K562 treated with DMSO at 1 percent for 48 hours (cell line): ENCODE data around the gene USP17L10. TPM values are rescaled to one million over a fixed set of nuclear protein-coding genes. Genes with fewer than 3 reads are reported as not detected.

Experiments
- total RNA-seq: library from RNA; unstranded; fragments of 300-600 nt; gene quantifications from 2 replicates; pipeline ENCODE4 v1.2.3, GENCODE V29; 2022; ENCODE audit warnings: low replicate concordance; ENCODE audit errors: extremely low read depth

USP17L10 gene, protein sequence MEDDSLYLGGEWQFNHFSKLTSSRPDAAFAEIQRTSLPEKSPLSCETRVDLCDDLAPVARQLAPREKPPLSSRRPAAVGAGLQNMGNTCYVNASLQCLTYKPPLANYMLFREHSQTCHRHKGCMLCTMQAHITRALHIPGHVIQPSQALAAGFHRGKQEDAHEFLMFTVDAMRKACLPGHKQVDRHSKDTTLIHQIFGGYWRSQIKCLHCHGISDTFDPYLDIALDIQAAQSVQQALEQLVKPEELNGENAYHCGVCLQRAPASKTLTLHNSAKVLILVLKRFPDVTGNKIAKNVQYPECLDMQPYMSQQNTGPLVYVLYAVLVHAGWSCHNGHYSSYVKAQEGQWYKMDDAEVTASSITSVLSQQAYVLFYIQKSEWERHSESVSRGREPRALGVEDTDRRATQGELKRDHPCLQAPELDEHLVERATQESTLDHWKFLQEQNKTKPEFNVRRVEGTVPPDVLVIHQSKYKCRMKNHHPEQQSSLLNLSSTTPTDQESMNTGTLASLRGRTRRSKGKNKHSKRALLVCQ
- total RNA-seq: not detected in 2 replicates

DNA sequence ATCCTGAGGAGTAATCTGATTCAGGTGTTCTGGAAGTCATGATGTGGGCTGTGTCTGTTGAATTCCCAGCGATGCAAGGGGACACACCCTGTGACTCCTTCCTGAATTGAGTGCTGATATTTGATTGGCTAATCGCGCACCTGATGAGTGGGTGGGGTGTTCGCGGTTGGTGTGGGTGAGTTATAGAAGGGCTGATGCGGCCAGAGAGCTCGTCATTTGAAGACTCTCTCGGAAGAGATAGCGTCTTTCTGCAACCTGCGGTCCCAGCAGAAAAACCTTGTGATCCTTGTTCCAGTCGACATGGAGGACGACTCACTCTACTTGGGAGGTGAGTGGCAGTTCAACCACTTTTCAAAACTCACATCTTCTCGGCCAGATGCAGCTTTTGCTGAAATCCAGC, at the start of gene USP17L10:
TSS of gene USP17L10 (plus strand) at position 301 of the 400 bp plus-strand sequence. CDS start at position 301, 0 bp downstream.

DNA sequence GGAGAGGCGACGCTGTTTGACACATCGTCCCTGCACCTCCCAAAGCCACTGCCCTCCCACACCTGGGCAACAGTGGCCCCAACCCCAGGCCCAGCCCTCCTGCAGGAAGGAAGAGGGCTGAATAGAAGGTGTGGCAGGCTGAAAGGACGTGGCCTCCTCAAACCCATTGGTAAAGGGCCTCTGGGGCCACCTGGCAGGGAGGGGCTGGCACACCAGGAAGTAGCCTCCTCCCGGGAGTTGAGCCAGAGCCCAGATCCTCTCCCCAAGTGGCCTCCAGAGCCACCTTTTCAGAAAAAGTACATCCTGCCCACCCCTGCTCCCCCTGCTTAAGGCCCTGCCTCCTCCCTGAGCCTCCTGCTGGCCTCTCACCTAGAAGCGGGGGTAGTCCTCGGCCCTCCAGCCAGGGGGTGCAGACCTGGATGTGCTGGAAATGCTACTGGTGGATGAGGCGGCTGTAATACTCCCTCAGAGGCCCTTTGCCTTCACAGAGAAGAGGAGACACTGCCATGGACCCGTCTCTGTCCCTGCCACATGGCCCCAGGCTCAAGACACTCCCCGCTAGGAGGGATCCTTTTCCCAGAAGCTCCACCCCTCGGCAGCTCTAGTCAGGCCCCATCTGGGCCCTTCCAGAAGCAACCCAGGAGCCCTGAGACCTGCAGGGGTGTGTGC, 40.5 kb upstream of the USP17L10 start, which contains the start of gene FAM90A26:
TSS of gene FAM90A26 (plus strand) at position 619 of the 669 bp plus-strand sequence. CDS start 2,764 bp downstream, outside the sequence.

DNA sequence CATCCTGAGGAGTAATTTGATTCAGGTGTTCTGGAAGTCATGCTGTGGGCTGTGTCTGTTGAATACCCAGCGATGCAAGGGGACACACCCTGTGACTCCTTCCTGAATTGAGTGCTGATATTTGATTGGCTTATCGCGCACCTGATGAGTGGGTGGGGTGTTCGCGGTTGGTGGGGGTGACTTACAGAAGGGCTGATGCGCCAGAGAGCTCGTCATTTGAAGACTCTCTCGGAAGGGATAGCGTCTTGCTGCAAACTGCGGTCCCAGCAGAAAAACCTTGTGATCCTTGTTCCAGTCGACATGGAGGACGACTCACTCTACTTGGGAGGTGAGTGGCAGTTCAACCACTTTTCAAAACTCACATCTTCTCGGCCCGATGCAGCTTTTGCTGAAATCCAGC, 4.6 kb downstream of the USP17L10 start, which contains the start of gene USP17L11:
TSS of gene USP17L11 (plus strand) at position 301 of the 400 bp plus-strand sequence. CDS start at position 301, 0 bp downstream.

DNA sequence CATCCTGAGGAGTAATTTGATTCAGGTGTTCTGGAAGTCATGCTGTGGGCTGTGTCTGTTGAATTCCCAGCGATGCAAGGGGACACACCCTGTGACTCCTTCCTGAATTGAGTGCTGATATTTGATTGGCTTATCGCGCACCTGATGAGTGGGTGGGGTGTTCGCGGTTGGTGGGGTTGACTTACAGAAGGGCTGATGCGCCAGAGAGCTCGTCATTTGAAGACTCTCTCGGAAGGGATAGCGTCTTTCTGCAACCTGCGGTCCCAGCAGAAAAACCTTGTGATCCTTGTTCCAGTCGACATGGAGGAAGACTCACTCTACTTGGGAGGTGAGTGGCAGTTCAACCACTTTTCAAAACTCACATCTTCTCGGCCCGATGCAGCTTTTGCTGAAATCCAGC, 9.4 kb downstream of the USP17L10 start, which contains the start of gene USP17L12:
TSS of gene USP17L12 (plus strand) at position 301 of the 400 bp plus-strand sequence. CDS start at position 301, 0 bp downstream.

DNA sequence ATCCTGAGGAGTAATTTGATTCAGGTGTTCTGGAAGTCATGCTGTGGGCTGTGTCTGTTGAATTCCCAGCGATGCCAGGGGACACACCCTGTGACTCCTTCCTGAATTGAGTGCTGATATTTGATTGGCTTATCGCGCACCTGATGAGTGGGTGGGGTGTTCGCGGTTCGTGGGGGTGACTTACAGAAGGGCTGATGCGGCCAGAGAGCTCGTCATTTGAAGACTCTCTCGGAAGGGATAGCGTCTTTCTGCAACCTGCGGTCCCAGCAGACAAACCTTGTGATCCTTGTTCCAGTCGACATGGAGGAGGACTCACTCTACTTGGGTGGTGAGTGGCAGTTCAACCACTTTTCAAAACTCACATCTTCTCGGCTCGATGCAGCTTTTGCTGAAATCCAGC, 14.1 kb downstream of the USP17L10 start, which contains the start of gene USP17L13:
TSS of gene USP17L13 (plus strand) at position 301 of the 400 bp plus-strand sequence. CDS start at position 301, 0 bp downstream.

DNA sequence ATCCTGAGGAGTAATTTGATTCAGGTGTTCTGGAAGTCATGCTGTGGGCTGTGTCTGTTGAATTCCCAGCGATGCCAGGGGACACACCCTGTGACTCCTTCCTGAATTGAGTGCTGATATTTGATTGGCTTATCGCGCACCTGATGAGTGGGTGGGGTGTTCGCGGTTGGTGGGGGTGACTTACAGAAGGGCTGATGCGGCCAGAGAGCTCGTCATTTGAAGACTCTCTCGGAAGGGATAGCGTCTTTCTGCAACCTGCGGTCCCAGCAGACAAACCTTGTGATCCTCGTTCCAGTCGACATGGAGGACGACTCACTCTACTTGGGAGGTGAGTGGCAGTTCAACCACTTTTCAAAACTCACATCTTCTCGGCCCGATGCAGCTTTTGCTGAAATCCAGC, 23.6 kb downstream of the USP17L10 start, which contains the start of gene USP17L15:
TSS of gene USP17L15 (plus strand) at position 301 of the 400 bp plus-strand sequence. CDS start at position 301, 0 bp downstream.

DNA sequence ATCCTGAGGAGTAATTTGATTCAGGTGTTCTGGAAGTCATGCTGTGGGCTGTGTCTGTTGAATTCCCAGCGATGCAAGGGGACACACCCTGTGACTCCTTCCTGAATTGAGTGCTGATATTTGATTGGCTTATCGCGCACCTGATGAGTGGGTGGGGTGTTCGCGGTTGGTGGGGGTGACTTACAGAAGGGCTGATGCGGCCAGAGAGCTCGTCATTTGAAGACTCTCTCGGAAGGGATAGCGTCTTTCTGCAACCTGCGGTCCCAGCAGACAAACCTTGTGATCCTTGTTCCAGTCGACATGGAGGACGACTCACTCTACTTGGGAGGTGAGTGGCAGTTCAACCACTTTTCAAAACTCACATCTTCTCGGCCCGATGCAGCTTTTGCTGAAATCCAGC, 33.1 kb downstream of the USP17L10 start, which contains the start of gene USP17L17:
TSS of gene USP17L17 (plus strand) at position 301 of the 400 bp plus-strand sequence. CDS start at position 301, 0 bp downstream.

DNA sequence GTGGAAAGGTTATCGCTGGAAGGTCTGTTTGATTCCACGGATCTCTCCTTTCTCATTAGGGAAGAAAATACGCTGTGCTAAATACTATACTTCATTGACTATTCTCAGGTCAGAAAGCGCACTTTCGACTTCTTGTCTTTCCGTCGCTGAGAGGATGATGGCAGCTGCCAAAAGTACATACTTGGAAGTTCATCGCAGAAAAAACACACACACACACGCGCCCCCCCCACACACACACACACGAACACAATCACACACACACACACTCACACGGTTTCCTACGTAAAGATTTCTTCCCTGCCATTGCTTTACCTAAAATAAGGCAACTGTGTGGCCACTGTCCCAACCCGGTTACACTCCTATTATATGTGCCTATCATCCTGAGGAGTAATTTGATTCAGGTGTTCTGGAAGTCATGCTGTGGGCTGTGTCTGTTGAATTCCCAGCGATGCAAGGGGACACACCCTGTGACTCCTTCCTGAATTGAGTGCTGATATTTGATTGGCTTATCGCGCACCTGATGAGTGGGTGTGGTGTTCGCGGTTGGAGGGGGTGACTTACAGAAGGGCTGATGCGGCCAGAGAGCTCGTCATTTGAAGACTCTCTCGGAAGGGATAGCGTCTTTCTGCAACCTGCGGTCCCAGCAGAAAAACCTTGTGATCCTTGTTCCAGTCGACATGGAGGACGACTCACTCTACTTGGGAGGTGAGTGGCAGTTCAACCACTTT, 37.7 kb downstream of the USP17L10 start, which contains the start of gene USP17L18:
TSS of gene USP17L18 (plus strand) at position 678 of the 728 bp plus-strand sequence. CDS start at position 678, 0 bp downstream.

DNA sequence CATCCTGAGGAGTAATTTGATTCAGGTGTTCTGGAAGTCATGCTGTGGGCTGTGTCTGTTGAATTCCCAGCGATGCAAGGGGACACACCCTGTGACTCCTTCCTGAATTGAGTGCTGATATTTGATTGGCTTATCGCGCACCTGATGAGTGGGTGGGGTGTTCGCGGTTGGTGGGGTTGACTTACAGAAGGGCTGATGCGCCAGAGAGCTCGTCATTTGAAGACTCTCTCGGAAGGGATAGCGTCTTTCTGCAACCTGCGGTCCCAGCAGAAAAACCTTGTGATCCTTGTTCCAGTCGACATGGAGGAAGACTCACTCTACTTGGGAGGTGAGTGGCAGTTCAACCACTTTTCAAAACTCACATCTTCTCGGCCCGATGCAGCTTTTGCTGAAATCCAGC, 42.6 kb downstream of the USP17L10 start, which contains the start of gene USP17L19:
TSS of gene USP17L19 (plus strand) at position 301 of the 400 bp plus-strand sequence. CDS start at position 301, 0 bp downstream.

DNA sequence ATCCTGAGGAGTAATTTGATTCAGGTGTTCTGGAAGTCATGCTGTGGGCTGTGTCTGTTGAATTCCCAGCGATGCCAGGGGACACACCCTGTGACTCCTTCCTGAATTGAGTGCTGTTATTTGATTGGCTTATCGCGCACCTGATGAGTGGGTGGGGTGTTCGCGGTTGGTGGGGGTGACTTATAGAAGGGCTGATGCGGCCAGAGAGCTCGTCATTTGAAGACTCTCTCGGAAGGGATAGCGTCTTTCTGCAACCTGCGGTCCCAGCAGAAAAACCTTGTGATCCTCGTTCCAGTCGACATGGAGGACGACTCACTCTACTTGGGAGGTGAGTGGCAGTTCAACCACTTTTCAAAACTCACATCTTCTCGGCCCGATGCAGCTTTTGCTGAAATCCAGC, 47.4 kb downstream of the USP17L10 start, which contains the start of gene USP17L20:
TSS of gene USP17L20 (plus strand) at position 301 of the 400 bp plus-strand sequence. CDS start at position 301, 0 bp downstream.

Other genes starting within 250 kb of the USP17L10 start
- not detected in 2 replicates for gene FAM90A26, start 40.2 kb upstream of the USP17L10 start, total RNA-seq
- not detected in 2 replicates for gene USP17L11, start 4.7 kb downstream of the USP17L10 start, total RNA-seq
- gene USP17L12, start 9.5 kb downstream of the USP17L10 start, total RNA-seq: not detected in 2 replicates
- not detected in 2 replicates for gene USP17L13, start 14.2 kb downstream of the USP17L10 start, total RNA-seq
- not detected in 2 replicates for gene USP17L15, start 23.7 kb downstream of the USP17L10 start, total RNA-seq
- not detected in 2 replicates for gene USP17L17, start 33.2 kb downstream of the USP17L10 start, total RNA-seq
- gene USP17L18, start 38.0 kb downstream of the USP17L10 start, total RNA-seq: not detected in 2 replicates
- not detected in 2 replicates for gene USP17L19, start 42.7 kb downstream of the USP17L10 start, total RNA-seq
- not detected in 2 replicates for gene USP17L20, start 47.5 kb downstream of the USP17L10 start, total RNA-seq
- gene USP17L21, start 52.2 kb downstream of the USP17L10 start, total RNA-seq: not detected in 2 replicates
- gene USP17L22, start 57.0 kb downstream of the USP17L10 start, total RNA-seq: not detected in 2 replicates
- not detected in 2 replicates for gene USP17L24, start 114.5 kb downstream of the USP17L10 start, total RNA-seq
- gene USP17L25, start 119.3 kb downstream of the USP17L10 start, total RNA-seq: not detected in 2 replicates
- not detected in 2 replicates for gene USP17L26, start 124.0 kb downstream of the USP17L10 start, total RNA-seq
- not detected in 2 replicates for gene USP17L5, start 128.7 kb downstream of the USP17L10 start, total RNA-seq
- gene USP17L27, start 133.5 kb downstream of the USP17L10 start, total RNA-seq: not detected in 2 replicates
- gene USP17L28, start 138.2 kb downstream of the USP17L10 start, total RNA-seq: not detected in 2 replicates
- gene USP17L29, start 143.0 kb downstream of the USP17L10 start, total RNA-seq: not detected in 2 replicates
- gene USP17L30, start 152.5 kb downstream of the USP17L10 start, total RNA-seq: not detected in 2 replicates
- gene DEFB131A, start 233.8 kb downstream of the USP17L10 start, total RNA-seq: not detected in 2 replicates